Activated T-cell treated with anti-CD3 and anti-CD28 coated beads, Interleukin-2, amount 50 U/mL, for 48 hours (primary cell): Measurements from ENCODE around the gene UCN.
"Not testable (repeated sequence)": the region's sequence is repeated elsewhere in the genome, so short reads cannot be mapped to it uniquely, and the experiment has no call there.

Experiments
- DNase-seq, 2 experiments: peaks; one replicate each; pipeline ENCODE4 v3.0.0-alpha.2; 2020

The UCN gene, protein sequence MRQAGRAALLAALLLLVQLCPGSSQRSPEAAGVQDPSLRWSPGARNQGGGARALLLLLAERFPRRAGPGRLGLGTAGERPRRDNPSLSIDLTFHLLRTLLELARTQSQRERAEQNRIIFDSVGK

DNA sequence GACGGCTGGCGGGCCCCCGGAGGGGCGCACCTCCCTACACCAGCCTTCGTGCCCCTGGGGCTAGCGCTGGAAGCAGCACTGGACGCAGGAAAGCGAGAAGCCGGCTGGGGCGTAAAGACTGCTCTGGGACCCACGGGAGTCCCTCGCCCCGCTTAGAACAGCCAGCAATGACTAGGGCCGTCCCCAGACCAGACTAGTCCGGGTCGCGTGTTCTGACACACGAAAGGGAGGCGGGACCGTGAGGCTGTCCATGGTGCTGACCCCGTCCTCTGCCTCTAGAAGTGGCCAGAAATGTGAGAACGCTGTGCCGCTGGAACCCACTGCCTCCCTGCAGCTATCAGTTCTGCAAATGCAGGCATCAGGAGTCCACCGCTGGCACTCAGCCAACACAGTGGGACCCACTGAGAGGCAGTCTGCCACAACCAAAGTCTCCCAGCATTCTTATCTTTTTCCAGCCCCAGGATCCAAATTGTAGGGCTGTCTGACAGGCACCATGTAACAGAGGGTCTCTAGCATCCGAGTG lies at the start of gene UCN:
TSS of gene UCN (minus strand) at position 87 of the 523 bp plus-strand sequence. CDS start 550 bp downstream, outside the sequence.
- DNase-seq, result no peak

- peak; percentile 95 to 96 for DNase-seq
These were observed 48.3 kb upstream of the UCN start, which contains the start of gene GTF3C2 for GRCh38 chr2:27356382-27357181. GTF3C2 (minus strand) TSS chr2:27356764; CDS start chr2:27343554, 13,210 bp downstream.

DNA sequence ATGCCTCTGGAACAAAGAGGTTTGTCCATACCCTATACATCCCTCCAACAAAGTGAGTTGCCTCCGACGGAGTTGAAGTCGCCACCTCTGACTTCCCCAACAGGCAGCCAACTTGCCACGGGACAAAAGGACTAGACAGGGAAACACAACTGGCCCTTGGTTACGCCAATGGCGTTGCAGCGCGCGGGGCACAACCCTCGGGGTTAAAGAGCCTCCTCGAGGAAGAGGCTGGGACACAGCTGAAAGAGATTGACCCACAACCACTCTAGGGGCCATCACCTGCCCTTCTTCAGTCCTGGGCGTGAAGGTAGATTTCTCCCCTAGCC lies 47.8 kb upstream of the UCN start:
- DNase-seq, result no peak

DNA sequence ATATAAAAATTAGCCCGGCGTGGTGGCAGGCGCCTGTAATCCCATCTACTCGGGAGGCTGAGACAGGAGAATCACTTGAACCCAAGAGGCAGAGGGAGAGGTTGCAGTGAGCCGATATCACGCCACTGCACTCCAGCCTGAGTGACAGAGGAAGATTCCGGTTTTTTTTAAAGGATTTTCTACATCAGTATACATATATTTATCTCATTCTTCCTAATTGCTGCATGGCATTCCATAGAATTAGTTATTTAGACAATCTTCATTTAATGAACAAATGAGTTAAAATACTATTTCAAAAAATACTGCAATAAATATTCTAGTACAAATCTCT lies 46.3 kb upstream of the UCN start:
- no peak for DNase-seq

DNA sequence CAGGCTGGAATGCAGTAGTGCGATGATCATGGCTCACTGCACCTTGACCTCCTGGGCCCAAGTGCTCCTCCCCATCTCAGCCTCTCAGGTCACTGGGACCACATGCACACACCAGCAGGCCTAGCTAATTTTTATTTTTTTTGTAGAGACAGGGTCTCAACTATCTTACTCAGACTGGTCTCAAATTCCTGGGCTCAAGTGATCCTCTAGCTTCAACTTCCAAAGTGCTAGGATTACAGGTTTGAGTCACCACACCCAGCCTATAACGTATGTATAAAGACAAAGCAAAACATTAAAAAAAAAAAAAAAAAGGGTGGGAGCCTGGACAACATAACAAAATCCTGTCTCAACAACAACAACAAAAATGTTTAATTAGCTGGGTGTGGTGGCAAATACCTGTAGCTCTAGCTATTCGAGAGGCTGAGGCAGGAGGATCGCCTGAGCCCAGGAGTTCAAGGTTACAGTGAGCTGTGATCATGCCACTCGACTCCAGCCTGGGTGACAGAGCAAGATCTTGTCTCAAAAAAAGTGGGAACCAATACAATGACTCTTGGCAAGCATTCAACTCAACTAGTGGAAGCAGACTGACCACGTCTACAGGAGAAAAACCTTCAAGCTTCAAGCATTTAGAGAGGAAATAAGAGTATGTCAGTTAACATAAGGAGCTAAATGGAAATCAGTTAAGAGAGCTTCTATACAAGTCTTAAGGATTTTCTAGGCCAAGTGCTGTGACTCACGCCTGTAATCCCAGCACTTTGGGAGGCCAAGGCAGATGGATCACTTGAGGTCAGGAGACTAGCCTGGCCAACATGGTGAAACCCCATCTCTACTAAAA lies 45.7 kb upstream of the UCN start:
- DNase-seq, result no peak

DNA sequence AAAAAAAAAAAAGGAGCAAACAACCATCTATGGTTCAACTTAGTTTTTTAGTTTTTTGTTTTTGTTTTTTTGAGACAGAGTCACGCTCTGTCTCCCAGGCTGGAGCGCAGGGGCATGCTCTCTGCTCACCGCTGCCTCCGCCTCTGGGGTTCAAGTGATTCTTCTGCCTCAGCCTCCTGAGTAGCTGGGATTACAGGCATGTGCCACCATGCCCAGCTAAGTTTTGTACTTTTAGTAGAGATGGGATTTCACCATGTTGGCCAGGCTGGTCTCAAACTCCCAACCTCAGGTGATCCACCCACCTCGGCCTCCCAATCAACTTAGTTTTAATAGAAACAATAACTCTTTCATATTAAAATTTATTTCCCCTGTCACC lies 45.1 kb upstream of the UCN start:
- not testable (repeated sequence) for DNase-seq

GRCh38 chr2:27351802-27352598 lies 43.8 kb upstream of the UCN start:
- no peak for DNase-seq

DNA sequence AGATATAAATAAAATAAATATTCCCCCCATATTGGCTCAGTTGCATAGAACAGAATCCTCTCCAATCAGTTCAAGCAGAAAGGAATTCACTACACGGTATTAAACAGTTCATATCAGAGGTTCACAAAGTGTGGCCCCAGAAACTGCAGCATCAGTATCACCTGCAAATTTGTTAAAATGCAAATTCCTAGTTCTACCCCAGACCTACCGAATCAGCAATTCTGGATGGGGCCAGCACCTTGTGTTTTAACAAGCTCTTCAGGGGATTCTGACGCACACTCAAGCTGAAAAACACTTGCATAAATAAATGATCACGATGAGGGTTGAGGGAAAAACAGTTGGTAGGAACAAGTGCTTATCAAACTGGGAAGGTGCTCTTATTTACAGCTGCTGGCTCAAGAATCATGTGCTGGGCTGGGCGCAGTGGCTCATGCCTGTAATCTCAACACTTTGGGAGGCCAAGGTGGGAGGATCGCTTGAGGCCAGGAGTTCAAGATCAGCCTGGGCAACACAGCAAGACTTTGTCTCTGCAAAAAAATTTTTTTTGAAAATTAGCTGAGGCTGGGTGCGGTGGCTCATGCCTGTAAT lies 42.0 kb upstream of the UCN start:
- no peak for DNase-seq

- DNase-seq, result no peak
These were observed 39.4 kb upstream of the UCN start for GRCh38 chr2:27347641-27348040.

DNA sequence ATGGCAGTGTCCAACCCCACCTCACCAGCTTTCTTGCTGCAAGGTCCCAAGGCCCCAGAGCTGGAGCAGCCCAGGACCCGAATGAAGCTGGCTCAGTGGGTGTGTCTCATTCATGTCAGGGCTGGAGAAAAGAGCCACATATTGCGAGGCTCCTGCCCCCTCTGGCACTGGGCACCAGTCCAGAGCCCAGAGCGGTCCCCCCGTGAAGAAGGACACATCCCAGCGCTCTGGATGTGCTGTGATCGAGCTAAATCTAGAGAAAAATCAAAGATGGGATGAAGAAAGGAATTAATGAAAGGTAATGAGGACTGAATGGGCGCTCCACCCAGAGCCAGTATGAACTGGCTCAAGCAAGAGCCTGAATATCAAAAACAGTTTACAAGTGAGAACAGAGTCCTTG lies 27.9 kb upstream of the UCN start:
- no peak for DNase-seq

GRCh38 chr2:27335311-27335710 lies 27.1 kb upstream of the UCN start:
- no peak for DNase-seq

- no peak for DNase-seq
These were observed 16.5 kb upstream of the UCN start for GRCh38 chr2:27324720-27325119.

- DNase-seq, result no peak
These were observed 15.5 kb upstream of the UCN start for GRCh38 chr2:27323596-27324285.

DNA sequence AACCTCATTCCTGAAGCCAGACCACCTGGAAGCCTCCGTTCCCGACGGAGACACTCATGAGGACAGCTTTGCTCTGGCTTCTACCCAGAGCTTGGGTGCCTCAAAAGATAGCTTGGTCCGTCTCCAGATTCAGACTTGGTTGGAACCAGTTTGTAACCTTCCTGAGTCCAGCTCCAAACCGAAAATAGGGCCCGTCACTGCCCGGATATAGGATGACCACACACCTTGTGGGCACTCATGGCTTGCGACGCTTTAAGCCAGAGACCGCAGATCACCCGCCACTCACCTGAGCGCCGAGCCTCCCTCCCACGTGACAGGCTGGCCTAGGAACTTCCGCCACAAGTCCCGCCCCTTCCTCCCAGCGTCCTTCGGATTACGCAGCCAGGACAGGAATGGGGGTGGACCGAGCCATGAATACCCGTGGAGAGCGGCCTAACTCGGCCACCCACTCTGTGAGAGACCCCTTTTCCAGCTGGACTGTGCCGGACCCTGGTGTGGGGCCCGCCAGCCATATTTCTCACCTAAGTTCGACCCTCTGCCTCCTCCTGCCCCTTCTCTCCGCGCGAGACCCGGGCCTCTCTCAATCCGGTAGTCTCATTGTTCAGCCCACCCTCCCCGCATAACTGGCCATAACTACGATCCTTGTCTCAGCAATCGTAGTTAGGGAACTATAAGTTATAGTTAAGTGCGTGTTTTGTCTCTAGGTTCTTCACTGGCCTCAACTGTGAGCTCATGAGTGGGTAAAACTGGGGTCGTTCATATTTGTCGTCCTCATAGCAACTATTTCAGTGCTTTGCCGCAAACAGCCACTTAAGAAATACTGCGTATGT lies 14.7 kb upstream of the UCN start, which contains the start of gene MPV17:
TSS of gene MPV17 (minus strand) at position 332 of the 830 bp plus-strand sequence. CDS start 580 bp downstream, outside the sequence.
- DNase-seq, result peak; percentile 89 to 93

- peak; percentile 35 to 41 for DNase-seq
These were observed 14.1 kb upstream of the UCN start for GRCh38 chr2:27322301-27322765.

DNA sequence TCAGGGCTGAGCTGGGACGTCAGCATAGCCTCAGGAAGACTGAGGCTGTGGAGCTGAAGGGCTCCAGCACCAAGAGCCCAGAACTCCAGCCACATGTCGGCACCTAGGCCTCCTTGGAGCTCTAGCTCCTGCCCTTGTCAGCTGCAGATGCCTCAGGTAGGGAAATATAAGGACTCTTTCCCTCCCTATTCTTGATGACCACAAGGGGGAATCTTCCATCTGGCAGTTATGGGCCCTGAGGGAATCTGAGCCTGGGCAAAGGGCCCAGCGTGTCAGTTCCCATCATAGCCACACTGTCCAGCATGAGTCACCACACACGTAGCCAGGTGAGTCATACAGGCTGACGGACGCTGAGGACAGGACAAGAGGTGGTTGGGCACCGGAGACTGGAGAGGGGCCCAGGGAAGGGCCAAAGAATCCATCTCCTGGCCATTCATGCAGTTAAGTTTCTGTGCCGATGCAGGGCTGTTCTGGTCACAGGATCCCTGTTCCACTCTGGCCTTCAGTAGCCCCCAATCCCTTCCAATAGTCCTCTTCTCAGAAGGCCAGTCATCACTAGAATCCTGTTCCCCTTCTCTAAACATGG lies 12.8 kb upstream of the UCN start:
- DNase-seq, result no peak

GRCh38 chr2:27319839-27320238 lies 11.6 kb upstream of the UCN start:
- DNase-seq, result not testable (repeated sequence)

DNA sequence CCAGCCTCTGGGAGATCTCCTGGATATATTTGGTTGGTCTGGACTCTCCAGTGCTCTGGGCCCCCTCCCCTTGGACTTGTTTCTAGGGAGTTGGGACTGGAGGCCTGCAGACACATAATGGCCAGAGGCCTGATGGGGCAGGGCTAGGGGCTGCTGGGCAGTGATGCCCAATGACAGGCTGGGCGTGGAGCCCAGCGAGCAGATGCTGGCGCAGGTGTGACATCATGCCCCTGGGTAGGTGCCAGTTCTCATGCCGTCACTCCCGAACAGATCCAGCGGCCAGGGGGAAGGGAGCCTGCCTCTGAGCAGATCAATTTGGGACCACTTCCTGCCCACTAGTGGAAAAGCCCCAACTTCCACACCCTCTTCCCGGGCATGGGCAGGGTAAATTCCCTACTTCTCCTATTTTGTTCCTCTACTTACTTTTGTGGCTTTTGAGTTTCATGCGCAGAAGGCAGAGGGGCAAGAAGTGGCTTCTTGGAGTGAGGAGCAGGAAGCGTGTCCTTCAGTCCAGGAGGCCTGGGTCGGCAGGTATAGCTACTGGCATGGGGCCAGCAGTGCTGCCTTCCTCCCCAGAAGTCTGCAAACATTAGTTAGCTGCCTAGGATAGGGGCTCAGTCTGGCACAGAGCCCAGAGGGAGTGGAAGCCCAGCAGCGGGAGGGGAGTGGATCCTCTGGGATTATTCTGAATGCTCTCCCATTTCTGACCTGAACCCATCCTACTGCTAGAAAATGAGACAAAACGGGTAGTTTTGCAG lies 8.6 kb upstream of the UCN start:
- no peak for DNase-seq

GRCh38 chr2:27315122-27315521 lies 6.9 kb upstream of the UCN start:
- no peak for DNase-seq
